Pulmonary artery endothelial cell (primary cell): ENCODE results near the gene SMIM23. TPM values are rescaled to one million over a fixed set of nuclear protein-coding genes. Genes with fewer than 3 reads are reported as not detected.

ENCODE experiments used
- DNase-seq: peaks from one replicate; pipeline ENCODE4 v3.0.0-alpha.2; 2011; ENCODE audit warnings: low read depth, low spot score
- total RNA-seq: library from RNA; depleted of rRNA; stranded (reverse); fragments of >200 nt; gene quantifications from 2 replicates; pipeline ENCODE4 v1.2.3, GENCODE V29; 2014

SMIM23 gene
- total RNA-seq, 1 donor from 2014 or later = not detected

DNA sequence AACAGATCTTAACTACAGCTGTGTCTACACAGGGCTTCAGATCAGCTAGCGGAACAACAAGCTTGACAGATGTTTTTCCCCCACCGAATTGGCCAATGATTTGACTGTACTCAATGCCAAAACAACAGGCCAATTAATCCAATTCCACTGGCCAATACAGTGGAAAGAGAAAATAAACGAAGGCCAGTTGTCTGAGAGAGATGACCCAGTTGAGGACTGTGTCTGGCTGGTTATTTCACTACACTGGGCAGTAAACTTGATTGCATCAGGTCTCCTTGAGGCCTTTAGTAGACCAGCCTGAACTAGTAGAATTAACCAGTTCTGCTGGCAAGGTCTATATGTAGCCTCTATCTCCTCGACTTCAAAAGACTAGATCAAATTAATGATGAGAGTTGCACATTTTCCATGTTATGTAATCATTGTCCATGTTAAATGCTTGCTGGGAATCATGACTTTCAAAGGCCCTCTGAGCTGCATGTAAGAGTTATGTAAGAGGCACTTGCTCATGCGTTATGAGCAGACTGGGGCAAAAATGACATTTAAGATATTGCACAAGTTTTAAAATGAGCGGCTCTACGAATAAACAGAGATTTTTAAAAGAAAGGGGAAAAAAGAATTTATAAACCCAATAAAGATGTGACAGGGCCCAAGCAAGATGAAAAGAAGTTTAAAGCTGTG, 28.3 kb downstream of the SMIM23 start:
- DNase-seq = no peak

DNA sequence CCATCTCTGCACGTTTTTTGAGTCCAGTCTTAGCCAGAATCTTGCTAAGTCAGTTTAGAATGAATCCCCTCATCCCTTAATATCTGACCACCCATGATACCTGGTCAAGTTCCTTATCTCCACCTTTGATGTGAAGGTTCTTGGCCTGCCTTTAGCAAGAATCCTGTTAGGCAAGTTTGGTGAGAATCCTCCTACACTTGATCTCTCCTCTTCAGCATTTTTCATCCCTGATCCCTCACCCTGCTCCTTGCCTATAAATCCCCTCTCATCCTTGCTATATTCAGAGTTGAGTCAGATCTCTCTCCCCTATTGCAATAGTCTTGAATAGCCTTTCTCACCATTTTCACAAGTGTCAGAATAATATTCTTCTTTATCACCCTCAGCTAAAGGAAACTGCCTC, 31.0 kb downstream of the SMIM23 start:
- DNase-seq = no peak

GRCh38 chr5:171820561-171820960, 34.9 kb downstream of the SMIM23 start:
- DNase-seq = no peak

- no peak for DNase-seq
Observed at GRCh38 chr5:171821286-171821685, 35.7 kb downstream of the SMIM23 start.

DNA sequence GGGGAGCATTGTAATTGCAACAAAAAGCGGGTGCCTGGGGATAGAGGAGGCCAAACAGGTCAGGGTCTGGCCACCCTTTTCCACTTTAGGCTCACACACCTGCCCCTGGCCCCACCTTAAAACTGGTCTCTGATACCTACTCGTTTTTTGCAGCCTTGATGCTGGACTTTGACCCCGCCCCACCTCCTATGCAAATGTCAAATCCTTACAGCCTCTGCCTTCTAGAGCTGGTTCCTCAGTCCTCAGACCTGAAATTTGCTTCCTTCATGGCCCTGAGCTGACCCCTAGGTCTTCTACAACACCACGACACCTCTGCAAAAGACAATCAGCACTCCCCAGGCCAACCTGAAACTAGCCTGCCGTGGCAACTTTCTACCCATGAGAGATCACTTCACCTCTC, 37.7 kb downstream of the SMIM23 start:
- no peak for DNase-seq

- DNase-seq = no peak
Observed at GRCh38 chr5:171825051-171825450, 39.4 kb downstream of the SMIM23 start.

DNA sequence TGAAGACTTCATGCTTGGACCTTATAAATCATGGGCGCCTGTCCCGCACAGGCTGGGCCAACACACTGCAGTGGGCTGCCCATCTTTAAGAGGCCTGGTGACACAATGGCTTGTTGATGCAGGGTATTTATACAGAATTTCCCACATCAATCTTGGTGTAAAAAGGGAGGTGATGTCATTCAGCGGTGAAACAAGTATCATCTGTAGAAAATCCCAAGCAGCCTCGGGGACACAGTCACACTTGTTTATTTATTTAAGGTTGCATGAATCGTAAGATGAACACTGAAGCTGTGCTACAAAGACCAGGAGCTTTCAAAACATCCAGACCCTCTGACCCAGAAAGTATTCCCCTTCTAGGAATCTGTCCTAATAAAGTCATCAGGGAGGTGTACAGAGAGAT, 40.5 kb downstream of the SMIM23 start:
- DNase-seq = no peak

GRCh38 chr5:171827162-171827561, 41.5 kb downstream of the SMIM23 start:
- DNase-seq = no peak

- DNase-seq = no peak
Observed at GRCh38 chr5:171830686-171831085, 45.1 kb downstream of the SMIM23 start.

GRCh38 chr5:171832775-171833174, 47.2 kb downstream of the SMIM23 start:
- no peak for DNase-seq

GRCh38 chr5:171834461-171834860, 48.8 kb downstream of the SMIM23 start:
- DNase-seq = no peak

DNA sequence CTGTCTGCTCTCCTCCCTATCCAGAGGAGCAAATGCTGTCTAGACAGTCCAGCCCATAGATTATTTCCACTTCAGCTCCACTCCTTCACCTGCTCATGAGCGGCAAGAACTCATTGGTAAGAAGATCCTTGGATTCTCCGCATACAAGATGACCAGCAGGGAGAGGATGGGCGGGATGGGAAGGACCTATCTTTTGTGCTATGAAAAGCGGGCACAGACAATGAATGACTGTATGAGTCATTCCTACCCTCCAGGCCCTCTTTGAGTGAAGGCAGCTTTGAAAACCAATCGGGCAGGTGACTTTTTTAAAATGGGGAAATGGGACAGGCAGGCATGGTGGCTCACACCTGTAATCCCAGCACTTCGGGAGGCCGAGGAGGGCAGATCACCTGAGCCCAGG, 49.4 kb downstream of the SMIM23 start:
- DNase-seq = no peak

DNA sequence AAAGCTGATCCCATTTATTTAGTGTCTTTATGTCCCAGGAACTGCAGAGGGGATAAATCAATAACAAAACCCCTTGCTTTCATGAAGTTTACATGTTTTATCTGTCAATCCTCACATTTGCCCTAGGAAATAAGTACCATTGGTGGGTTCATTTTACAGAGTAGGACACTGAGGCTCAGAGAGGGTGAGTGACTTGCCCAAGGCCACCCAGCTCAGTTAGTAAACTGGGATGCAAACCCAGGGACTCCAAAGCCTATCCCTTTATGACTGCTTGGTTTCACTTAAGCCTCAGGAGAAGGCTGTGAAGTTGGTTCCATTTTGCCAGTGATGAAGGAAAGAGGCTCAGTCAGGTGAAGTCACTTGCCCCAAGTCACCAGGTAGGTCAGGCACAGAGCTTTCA, 51.9 kb downstream of the SMIM23 start:
- no peak for DNase-seq

- no peak for DNase-seq
Observed at GRCh38 chr5:171838066-171838465, 52.4 kb downstream of the SMIM23 start.

DNA sequence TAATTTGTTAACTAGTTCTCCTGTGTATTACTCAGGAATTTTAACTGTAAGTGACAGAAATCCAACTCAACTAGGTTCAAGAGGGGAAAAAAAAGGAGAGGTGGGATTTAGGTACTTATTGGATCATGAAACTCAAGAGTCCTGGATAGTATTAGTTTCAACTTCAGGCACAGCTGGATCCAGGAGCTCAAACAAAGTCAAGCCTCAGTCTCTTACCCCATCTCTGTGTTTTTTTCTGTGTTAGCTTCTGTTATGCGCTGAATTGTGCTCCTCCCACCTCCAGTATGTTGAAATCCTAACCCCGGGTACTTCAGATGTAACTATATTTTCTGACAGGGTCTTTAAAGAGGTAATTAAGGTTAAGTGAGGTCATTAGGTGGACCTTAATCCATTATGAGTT, 53.5 kb downstream of the SMIM23 start:
- DNase-seq = no peak

- no peak for DNase-seq
Observed at GRCh38 chr5:171840066-171840465, 54.4 kb downstream of the SMIM23 start.

Other genes with a start within 250 kb of the SMIM23 start
- gene FBXW11, start 220.8 kb downstream of the SMIM23 start, total RNA-seq = 67.5 and 86.0 TPM in 2 replicates